T-cell (primary cell): Measurements from ENCODE around the gene TMEM41A. TPM values are rescaled to one million over a fixed set of nuclear protein-coding genes. Genes with fewer than 3 reads are reported as not detected.

Experiments used
- ATAC-seq, 4 experiments: fragments of 200-7000 bp in 3 of 4; fragments of 150-1000 bp in 1 of 4; cut with Tn5 transposase; replicated peaks in 1 of 4; 1 replicate in 3 of 4; 2 replicates in 1 of 4; pipeline ENCODE4 v1.10.0; 2021; ENCODE audit warnings: moderate library complexity in 3 of 4, mild to moderate bottlenecking in 2 of 4, moderate number of reproducible peaks in 1 of 4
- CTCF ChIA-PET, 2 donors: fragments of 300-600 bp; sonication (Branson Sonifier 250); formaldehyde crosslinking; loops; one replicate each; lab custom pipeline; 2022; ENCODE audit warnings: antibody characterized with exemption in 2 of 2; lab: Charles Lee
- POLR2A ChIA-PET, 2 donors: fragments of 300-600 bp; sonication (Branson Sonifier 250); formaldehyde crosslinking; loops; one replicate each; lab custom pipeline; 2022; ENCODE audit warnings: antibody characterized with exemption in 2 of 2; lab: Charles Lee
- DNase-seq, 35 experiments: peaks; one replicate each; pipeline versions ENCODE4 v3.0.0 to v3.0.0-alpha.2; 2013 to 2023
- H3K27ac ChIP-seq: one replicate; pipeline ENCODE4 v1.5.1; 2013; ENCODE audit warnings: low read length
- H3K27me3 ChIP-seq, 2 experiments: replicated peaks in 1 of 2; 1 replicate in 1 of 2; 2 replicates in 1 of 2; pipeline versions ENCODE4 v1.6.1 to v1.7.0; 2013; ENCODE audit warnings: low read length in 1 of 2, mixed read lengths in 1 of 2; ENCODE audit not compliant: control insufficient read depth in 2 of 2, insufficient read depth in 2 of 2; ENCODE audit errors: extremely low read depth in 1 of 2
- H3K36me3 ChIP-seq, 2 donors: 1 replicate in 1 of 2; 2 replicates in 1 of 2; pipeline versions ENCODE4 v1.6.1 to v1.7.0; 2013; ENCODE audit warnings: low read length in 1 of 2; ENCODE audit not compliant: control insufficient read depth in 2 of 2, insufficient read depth in 1 of 2; ENCODE audit errors: extremely low read depth in 1 of 2
- H3K4me1 ChIP-seq, 2 experiments: 1 replicate in 1 of 2; 2 replicates in 1 of 2; pipeline versions ENCODE4 v1.6.1 to v1.7.0; 2013; ENCODE audit warnings: low read length in 2 of 2, mixed read lengths in 1 of 2; ENCODE audit not compliant: insufficient read depth in 2 of 2, control insufficient read depth in 1 of 2; ENCODE audit errors: extremely low read depth in 1 of 2
- H3K4me3 ChIP-seq, 2 donors: 1 replicate in 1 of 2; 2 replicates in 1 of 2; pipeline versions ENCODE4 v1.5.1 to v1.7.0; 2013; ENCODE audit warnings: mild to moderate bottlenecking in 2 of 2, low read length in 1 of 2, moderate library complexity in 1 of 2; ENCODE audit not compliant: control insufficient read depth in 1 of 2; ENCODE audit errors: extremely low read depth in 1 of 2
- H3K9me3 ChIP-seq: 2 replicates; pipeline ENCODE4 v1.7.0; 2013
- H3K27ac Mint-ChIP-seq, 2 donors: one replicate each; pipeline ENCODE4 v1.8.0; 2020 to 2021; ENCODE audit warnings: mild to moderate bottlenecking in 2 of 2, mixed read lengths in 2 of 2
- H3K27me3 Mint-ChIP-seq, 2 donors: one replicate each; pipeline ENCODE4 v1.8.0; 2021 to 2022; ENCODE audit warnings: mixed read lengths in 2 of 2
- H3K36me3 Mint-ChIP-seq: one replicate; pipeline ENCODE4 v1.8.0; 2021; ENCODE audit warnings: mixed read lengths
- H3K4me1 Mint-ChIP-seq, 3 donors: one replicate each; pipeline ENCODE4 v1.8.0; 2020 to 2022; ENCODE audit warnings: mixed read lengths in 3 of 3, mild to moderate bottlenecking in 1 of 3
- H3K4me3 Mint-ChIP-seq, 3 donors: one replicate each; pipeline ENCODE4 v1.8.0; 2020 to 2022; ENCODE audit warnings: mild to moderate bottlenecking in 3 of 3, mixed read lengths in 3 of 3, moderate library complexity in 3 of 3
- H3K9me3 Mint-ChIP-seq, 3 donors: one replicate each; pipeline ENCODE4 v1.8.0; 2020 to 2022; ENCODE audit warnings: mixed read lengths in 3 of 3
- WGBS: methylation state at CpG from one replicate; pipeline ENCODE4 v1.1.5; 2013; ENCODE audit warnings: missing lambda C conversion rate; ENCODE audit not compliant: insufficient coverage; 5-methylcytosine and 5-hydroxymethylcytosine counted together
- total RNA-seq, 35 experiments: library from RNA in 6 of 35; stranded (reverse) in 6 of 35; fragments of 120-200 nt in 1 of 35; gene quantifications; one replicate each; pipeline versions ENCODE4 v1.2.1 to v1.2.4 and lab custom pipeline; 2013 to 2026

Gene TMEM41A
- total RNA-seq, 5 donors from 2014 or later (not counting 1 experiment from before 2014, with no cell fraction given): 20.1 to 25.5 (median 22.2) TPM

DNA sequence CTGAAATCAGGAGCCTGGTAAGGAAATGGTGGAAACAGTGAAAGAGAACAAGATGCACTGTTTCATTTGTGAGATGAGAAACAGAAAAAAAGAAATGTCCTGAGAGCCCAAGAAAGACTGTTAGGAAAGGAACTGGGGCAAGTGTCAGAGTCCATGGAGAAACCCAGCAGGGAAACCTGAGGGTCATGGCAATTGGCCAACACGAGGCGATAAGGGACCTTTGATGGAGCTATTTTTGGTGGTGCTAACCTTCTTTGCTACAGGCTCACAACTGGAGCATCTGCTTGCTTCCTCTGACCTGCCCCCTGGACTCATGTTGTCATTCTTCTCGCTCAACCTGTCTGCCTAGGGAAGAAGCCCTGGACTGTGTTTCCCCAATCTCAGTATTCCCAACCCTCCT is 4.2 kb upstream of the TMEM41A start:
- no peak overlapping the region for H3K27ac ChIP-seq
- no peaks in the 10 kb centered on the region for H3K36me3 ChIP-seq
- no peaks in the 10 kb centered on the region for H3K9me3 Mint-ChIP-seq
- H3K4me3 Mint-ChIP-seq: no peak overlapping the region
- no peak overlapping the region for H3K27ac Mint-ChIP-seq
- no peak overlapping the region for H3K4me3 ChIP-seq
- no peak for DNase-seq
- POLR2A ChIA-PET: no interaction called here
- WGBS: 92% methylated on average over 3 of the region's 3 CpGs
- no peaks in the 10 kb centered on the region for H3K36me3 Mint-ChIP-seq
- no peaks in the 10 kb centered on the region for H3K27me3 Mint-ChIP-seq
- peaks cover 0 to 8% of the 10 kb centered on the region in 2 experiments for H3K4me1 ChIP-seq
- CTCF ChIA-PET: no interaction called here
- H3K4me1 Mint-ChIP-seq: peaks cover 4 to 8% (median 7%) of the 10 kb centered on the region in 3 donors
- no peak for ATAC-seq
- H3K9me3 ChIP-seq: no peaks in the 10 kb centered on the region
- H3K27me3 ChIP-seq: peaks cover 0 to 7% of the 10 kb centered on the region in 2 experiments

- H3K9me3 Mint-ChIP-seq: no peaks in the 10 kb centered on the region
- Histone ChIP-seq H3K9me3 (no peaks in the 10 kb centered on the region), H3K36me3 (peaks cover 11 to 74% of the 10 kb centered on the region in 2 donors), H3K27me3 (no peaks in the 10 kb centered on the region), H3K27ac (no peak overlapping the region), H3K4me1 (no peaks in the 10 kb centered on the region), H3K4me3 (no peak overlapping the region)
- POLR2A ChIA-PET: interaction anchor here in 1 of 2 donors (0.6 kb wide), 1 partner anchor 82 kb away, joined by 3 read pairs; no protein-coding TSS in a partner anchor
- H3K27ac Mint-ChIP-seq: no peak overlapping the region
- no peaks in the 10 kb centered on the region for H3K27me3 Mint-ChIP-seq
- peaks cover 57% of the 10 kb centered on the region for H3K36me3 Mint-ChIP-seq
- WGBS: 96% methylated on average over 3 of the region's 4 CpGs
- H3K4me1 Mint-ChIP-seq: peaks cover 7 to 8% (median 8%) of the 10 kb centered on the region in 3 donors
- DNase-seq: no peak
- no peak for ATAC-seq
- H3K4me3 Mint-ChIP-seq: no peak overlapping the region
- CTCF ChIA-PET: no interaction called here
These were observed 8.6 kb downstream of the TMEM41A start for GRCh38 chr3:185490241-185490640.

DNA sequence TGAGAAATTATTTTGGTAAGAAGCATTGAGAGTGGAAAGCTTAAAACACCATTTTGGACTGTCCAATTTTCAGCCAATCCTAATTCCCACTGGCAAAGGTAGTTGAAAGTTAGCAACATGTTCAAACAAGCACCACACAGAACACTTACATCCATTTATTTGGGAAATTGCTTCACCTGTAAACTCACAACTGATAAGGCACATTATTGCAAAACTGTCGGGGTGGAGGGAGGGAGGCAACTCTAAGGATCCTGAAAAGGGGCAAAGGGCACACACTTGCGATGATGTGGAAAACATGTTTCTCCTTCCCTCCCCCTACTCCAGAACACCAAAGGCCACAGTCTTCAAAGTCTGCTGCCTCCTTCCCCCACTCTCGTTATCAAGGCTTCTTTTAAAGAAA is 9.4 kb downstream of the TMEM41A start:
- WGBS: 90% methylated on average over 2 of the region's 3 CpGs

DNA sequence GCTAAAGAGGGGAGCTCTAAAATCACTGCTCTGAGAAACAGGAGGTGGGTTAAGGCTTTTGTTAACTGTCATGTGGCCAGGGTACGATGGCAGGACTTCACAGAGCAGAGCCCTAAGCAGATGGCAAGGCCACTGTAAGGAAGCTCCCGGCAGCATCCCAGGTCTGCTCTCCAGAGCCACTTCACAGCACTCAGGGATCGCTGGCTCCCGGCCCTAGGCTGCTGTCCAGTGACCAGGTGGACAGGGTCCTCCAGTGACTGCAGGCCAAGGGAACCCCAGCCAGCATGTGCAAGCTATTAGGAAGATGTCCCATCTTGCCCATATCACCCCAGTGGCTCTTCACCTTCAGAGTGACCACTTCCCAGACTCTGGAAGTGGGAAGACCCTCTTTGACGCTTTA is 10.4 kb downstream of the TMEM41A start:
- no peaks in the 10 kb centered on the region for H3K9me3 Mint-ChIP-seq
- Histone ChIP-seq H3K4me3 (no peak overlapping the region), H3K9me3 (no peaks in the 10 kb centered on the region), H3K36me3 (peaks cover 4 to 61% of the 10 kb centered on the region in 2 donors), H3K4me1 (no peaks in the 10 kb centered on the region), H3K27ac (no peak overlapping the region), H3K27me3 (no peaks in the 10 kb centered on the region)
- H3K27ac Mint-ChIP-seq: no peak overlapping the region
- ChIA-PET POLR2A (no interaction called here), CTCF (no interaction called here)
- H3K4me1 Mint-ChIP-seq: peaks cover under 1 to 5% (median 4%) of the 10 kb centered on the region in 3 donors
- ATAC-seq (no peak), DNase-seq (no peak)
- no peak overlapping the region for H3K4me3 Mint-ChIP-seq
- peaks cover 51% of the 10 kb centered on the region for H3K36me3 Mint-ChIP-seq
- WGBS: 100% methylated on average over 4 of the region's 5 CpGs
- no peaks in the 10 kb centered on the region for H3K27me3 Mint-ChIP-seq

More for the DNA sequence above, 9.4 kb downstream of the TMEM41A start:
- peaks cover 4 to 7% (median 6%) of the 10 kb centered on the region in 3 donors for H3K4me1 Mint-ChIP-seq
- Histone ChIP-seq H3K27ac (no peak overlapping the region), H3K36me3 (peaks cover 4 to 68% of the 10 kb centered on the region in 2 donors), H3K4me1 (no peaks in the 10 kb centered on the region), H3K27me3 (no peaks in the 10 kb centered on the region), H3K4me3 (no peak overlapping the region), H3K9me3 (no peaks in the 10 kb centered on the region)
- ATAC-seq (no peak), DNase-seq (no peak)
- ChIA-PET POLR2A (interaction anchor here in 1 of 2 donors (0.6 kb wide), 1 partner anchor 82 kb away, joined by 3 read pairs; no protein-coding TSS in a partner anchor), CTCF (interaction anchor here in 1 of 2 donors (0.6 kb wide), 1 partner anchor 136 kb away, joined by 3 read pairs; no protein-coding TSS in a partner anchor)
- no peaks in the 10 kb centered on the region for H3K9me3 Mint-ChIP-seq
- H3K36me3 Mint-ChIP-seq: peaks cover 57% of the 10 kb centered on the region
- no peaks in the 10 kb centered on the region for H3K27me3 Mint-ChIP-seq
- no peak overlapping the region for H3K4me3 Mint-ChIP-seq
- H3K27ac Mint-ChIP-seq: no peak overlapping the region

DNA sequence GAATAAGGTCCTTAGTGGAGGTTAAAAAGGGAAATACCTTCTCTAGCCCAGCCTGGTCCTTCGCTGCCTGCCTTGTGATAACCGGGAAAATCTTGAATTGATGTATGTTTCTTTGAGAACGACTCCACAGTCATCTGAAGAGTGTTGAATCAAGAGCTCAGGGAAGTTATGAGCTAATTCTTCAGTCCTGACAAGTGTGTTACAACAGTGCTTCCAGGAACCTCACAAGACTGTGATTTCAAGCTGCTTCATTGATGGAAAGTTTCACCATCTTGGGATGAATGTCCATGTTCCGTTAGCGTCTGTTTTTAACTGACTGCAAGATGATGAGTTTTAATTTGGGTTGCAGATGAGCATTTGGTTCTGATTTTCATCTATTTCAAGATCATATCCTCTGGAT is 12.4 kb downstream of the TMEM41A start:
- WGBS: 83% methylated on average over 1 of the region's 5 CpGs
- ATAC-seq (no peak), DNase-seq (no peak)
- no peak overlapping the region for H3K27ac Mint-ChIP-seq
- H3K4me3 Mint-ChIP-seq: no peak overlapping the region
- no peaks in the 10 kb centered on the region for H3K9me3 Mint-ChIP-seq
- ChIA-PET CTCF (interaction anchor here in 1 of 2 donors (0.7 kb wide), 1 partner anchor 127 kb away, joined by 4 read pairs; no protein-coding TSS in a partner anchor), POLR2A (interaction anchor here in 1 of 2 donors (0.6 to 0.8 kb wide), 3 partner anchors 7 to 48 kb away, joined by 3 to 5 read pairs (median 5); no protein-coding TSS in a partner anchor)
- Histone ChIP-seq H3K36me3 (peaks cover 4 to 49% of the 10 kb centered on the region in 2 donors), H3K4me1 (peaks cover 0 to 3% of the 10 kb centered on the region in 2 experiments), H3K27ac (no peak overlapping the region), H3K4me3 (no peak overlapping the region), H3K9me3 (no peaks in the 10 kb centered on the region), H3K27me3 (no peaks in the 10 kb centered on the region)
- peaks cover 12% of the 10 kb centered on the region in 3 donors for H3K4me1 Mint-ChIP-seq
- no peaks in the 10 kb centered on the region for H3K27me3 Mint-ChIP-seq
- H3K36me3 Mint-ChIP-seq: peaks cover 60% of the 10 kb centered on the region

- POLR2A ChIA-PET: no interaction called here
- Histone ChIP-seq H3K27me3 (no peaks in the 10 kb centered on the region), H3K4me3 (no peak overlapping the region), H3K36me3 (peaks cover 7 to 29% of the 10 kb centered on the region in 2 donors), H3K4me1 (peaks cover 0 to 3% of the 10 kb centered on the region in 2 experiments), H3K27ac (no peak overlapping the region), H3K9me3 (no peaks in the 10 kb centered on the region)
- Mint-ChIP-seq H3K36me3 (peaks cover 65% of the 10 kb centered on the region), H3K4me1 (peaks cover 11 to 12% (median 12%) of the 10 kb centered on the region in 3 donors), H3K9me3 (no peaks in the 10 kb centered on the region), H3K27ac (no peak overlapping the region), H3K27me3 (no peaks in the 10 kb centered on the region), H3K4me3 (no peak overlapping the region)
- DNase-seq (no peak), ATAC-seq (no peak)
- no CpG with 5 or more reads among the region's 3 CpGs for WGBS
- CTCF ChIA-PET: no interaction called here
These were observed 14.5 kb downstream of the TMEM41A start for GRCh38 chr3:185484296-185484695.
